Adrenal gland (tissue), 5 donors: ENCODE data around the gene CEP170.

ENCODE experiments used
- CTCF ChIP-seq, 6 experiments: fragments of 450-650 bp in 4 of 6; fragments of 200-600 bp in 2 of 6; sonication (generic) in 1 of 6; IDR thresholded peaks; 1 replicate in 5 of 6; 2 replicates in 1 of 6; pipeline versions ENCODE4 v1.5.1 to v1.8.0; 2016 to 2021; ENCODE audit warnings: antibody characterized with exemption in 6 of 6, mild to moderate bottlenecking in 2 of 6, moderate library complexity in 1 of 6
- POLR2A ChIP-seq, 2 donors: fragments of 450-650 bp; IDR thresholded peaks; one replicate each; pipeline ENCODE4 v1.6.1; 2017; ENCODE audit warnings: antibody characterized with exemption in 2 of 2, mild to moderate bottlenecking in 2 of 2, moderate library complexity in 1 of 2
- donor health status: DM: no; HTN: no; CAD: no.

- TF ChIP-seq CTCF (IDR thresholded peaks at IDR 0.05), result no peak
- peak; percentile 73 to 94 for TF ChIP-seq POLR2A (IDR thresholded peaks at IDR 0.05)
Measured at GRCh38 chr1:243254927-243255790, at the start of gene CEP170.
